Kidney capillary endothelial cell (primary cell): ENCODE results near the gene TRPM6.

Experiments
- DNase-seq: peaks from one replicate; pipeline ENCODE4 v3.0.0-alpha.2; 2018; ENCODE audit warnings: low spot score

TRPM6 gene

DNA sequence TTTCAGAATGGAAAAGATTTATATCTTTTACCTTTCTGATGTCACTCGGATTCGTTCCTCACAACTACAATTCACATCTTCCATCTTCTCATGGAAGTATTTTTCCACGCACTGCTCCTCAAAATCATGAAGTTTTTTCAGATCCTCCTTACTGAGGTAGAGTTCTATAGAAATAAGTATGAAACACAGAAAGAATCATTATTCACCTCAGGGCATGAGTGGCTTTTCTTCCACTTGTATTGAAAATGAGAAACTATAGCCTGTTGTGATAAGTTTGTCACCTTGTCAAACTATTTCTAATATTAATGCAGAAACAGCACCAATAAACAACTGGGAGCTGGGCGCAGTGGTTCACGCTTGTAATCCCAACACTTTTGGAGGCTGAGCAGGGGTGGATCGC lies 116.0 kb downstream of the TRPM6 start:
- no peak for DNase-seq

DNA sequence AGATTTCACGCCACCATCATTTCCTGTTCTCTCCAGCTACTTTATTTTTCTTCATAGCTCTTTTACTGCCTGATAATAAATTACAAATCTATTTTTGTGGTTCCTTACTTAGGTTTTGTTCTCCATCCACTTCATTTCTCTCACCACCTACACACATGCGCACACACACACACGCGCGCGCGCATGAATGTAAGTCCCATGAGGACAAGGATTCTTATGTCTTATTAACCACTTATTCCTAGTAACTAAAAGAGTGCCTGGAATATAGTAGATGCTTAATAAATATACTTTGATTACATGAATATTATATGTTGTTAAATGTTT lies 116.5 kb downstream of the TRPM6 start:
- no peak for DNase-seq

DNA sequence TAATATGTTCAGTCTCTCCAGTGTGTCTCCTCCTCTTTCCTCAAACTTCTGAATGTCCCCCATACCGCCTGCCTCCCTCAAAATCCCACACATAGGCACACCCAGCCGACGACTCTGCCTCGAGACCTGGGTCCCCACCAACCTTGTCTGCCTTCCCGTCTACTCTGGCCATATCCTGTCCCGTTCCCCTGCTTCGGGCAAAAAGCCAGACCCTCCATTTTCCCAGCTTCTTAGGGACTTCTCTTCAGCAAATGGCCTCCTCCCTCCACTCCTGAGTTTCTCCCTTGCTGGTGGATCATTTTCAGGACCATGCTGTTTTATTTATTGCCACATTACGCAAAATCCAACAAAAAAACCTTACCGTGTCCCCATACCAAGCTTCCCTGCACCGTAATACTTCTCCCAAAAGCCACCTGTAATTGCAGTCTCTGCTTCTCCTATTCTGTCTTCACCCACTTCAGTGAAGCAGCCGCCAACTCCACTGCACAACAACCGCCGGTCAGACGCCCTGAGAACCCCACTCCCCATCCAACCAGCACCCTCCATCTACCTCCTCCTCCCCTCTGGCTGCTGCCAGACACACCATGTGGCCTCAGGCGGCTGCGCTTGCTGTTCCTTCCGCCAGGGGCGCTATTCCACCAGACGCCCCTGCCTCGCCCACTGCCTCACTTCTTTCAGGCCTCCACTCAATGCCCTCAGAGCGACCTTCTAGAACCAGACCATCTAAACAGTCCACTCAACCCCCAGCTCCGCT lies 117.0 kb downstream of the TRPM6 start:
- peak; percentile 15 for DNase-seq

DNA sequence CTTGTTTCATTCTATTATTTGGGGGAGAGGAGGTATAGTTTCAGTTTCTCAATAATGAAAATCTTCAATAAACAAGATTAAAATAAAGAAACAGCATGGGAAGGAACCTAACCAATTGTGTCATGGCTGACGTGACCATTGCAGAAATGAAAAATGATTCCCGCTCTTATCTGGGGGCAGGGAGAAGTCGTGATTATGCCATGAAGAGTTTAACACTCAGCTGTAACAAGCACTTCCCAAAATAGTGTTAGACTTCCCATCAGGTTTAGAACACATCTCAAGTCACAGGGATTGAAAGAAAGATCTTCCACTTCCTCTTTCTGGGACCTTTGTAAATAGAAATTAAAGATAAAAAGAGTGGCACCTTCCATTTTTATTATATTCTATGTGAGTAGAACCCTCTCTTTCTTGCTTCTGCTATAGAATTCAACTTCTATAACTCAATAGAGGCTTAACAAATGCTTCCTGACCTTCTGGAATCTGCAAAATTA lies 122.2 kb downstream of the TRPM6 start:
- DNase-seq: no peak

DNA sequence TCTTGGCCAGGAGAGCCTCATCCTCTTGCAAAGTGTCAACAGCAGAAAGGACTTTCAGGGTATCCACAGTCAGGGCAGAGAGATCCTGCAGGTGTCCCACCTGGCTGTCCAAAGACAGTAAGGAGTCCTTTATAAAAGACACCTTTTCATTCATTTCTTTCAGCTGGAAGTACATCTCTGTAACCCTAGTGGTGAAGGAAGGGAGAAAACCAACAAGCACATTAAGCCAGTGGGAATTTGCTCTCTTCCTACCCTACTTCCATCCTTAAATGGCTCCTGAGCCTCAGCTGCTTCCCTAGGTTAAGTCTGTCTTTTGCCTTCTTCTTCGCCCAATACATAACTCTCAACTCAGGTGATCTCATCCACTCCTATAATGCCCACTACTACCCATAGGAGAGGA lies 124.8 kb downstream of the TRPM6 start:
- DNase-seq: no peak

DNA sequence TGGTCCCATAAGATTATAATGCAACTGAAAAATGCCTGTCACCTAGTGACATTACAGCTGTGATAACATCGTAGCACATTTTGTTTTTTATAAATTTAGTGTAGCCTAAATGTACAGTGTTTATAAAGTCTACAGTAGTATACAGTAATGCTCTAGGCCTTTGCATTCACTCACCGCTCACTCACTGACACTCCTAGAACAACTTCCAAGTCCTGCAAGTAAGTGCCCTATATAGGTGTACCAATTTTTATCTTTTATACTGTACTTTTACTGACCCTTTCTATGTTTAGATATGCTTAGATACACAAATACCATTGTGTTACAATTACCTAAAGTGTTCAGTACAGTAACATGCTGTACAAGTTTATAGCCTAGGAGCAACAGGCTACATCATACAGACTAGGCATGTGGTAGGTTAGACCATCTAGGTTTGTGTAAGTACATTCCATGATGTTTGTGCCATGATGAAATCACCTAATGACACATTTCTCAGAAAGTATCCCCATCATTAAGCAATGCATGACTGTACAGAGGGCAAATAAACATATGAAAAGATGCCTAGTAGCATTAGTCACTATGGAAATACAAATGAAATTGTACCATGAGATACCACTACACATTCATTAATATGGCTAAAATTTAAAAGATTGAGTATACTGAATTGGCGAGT lies 127.6 kb downstream of the TRPM6 start:
- DNase-seq: no peak

DNA sequence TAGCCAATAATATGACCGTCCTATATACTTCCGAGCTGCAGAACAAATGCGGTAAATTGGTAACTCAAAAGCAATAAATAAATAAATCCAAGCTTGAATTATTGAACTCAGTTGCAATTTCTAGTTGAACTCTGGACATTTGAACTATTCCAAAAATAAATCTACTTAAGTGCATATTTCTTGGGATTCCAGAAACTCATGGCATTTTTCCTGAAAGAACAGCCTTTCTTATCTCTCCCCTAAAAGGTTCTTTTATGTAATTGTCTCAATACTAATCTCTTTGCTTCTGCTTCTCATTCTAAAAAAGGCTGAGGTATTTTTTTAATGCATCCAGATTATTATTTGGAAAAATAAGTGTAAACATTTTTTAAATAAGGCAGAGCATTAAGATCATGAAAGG lies 131.7 kb downstream of the TRPM6 start:
- no peak for DNase-seq

DNA sequence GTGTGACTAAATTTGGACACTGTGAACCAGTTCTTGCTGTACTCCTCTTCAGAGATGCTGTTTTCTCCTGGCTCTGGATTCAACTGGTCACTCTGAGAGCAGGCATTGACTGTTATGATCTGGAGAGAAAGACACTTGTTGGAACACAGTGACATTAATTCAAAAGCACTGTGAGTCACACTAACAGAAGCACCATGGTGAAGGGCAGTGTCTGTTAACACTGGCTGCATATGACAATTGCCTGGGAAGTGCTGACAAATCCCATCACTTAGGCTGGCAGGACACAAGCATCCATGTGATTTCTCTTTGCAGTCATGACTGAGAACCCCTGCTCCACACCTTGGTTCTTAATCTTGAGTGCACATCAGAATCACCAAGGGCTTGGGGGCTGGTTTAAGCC lies 132.4 kb downstream of the TRPM6 start:
- DNase-seq: no peak

DNA sequence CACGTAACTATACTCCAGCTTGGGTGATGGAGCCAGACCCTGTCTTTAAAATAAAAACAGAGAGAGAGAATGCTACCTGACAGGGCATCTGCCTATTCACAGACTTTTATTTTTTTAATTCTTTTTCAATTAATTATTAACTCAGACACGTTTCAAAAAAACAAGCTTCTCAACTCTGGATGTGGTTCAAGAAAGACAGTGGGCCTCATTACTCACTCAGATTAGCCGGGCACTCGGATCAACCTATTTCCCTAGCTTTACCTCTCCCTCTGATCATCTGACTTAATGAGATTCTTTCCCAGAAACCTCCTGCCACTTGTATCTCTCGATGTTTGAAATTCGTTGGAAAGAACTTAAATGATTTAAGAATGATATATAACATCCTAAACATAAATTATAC lies 134.1 kb downstream of the TRPM6 start:
- no peak for DNase-seq

DNA sequence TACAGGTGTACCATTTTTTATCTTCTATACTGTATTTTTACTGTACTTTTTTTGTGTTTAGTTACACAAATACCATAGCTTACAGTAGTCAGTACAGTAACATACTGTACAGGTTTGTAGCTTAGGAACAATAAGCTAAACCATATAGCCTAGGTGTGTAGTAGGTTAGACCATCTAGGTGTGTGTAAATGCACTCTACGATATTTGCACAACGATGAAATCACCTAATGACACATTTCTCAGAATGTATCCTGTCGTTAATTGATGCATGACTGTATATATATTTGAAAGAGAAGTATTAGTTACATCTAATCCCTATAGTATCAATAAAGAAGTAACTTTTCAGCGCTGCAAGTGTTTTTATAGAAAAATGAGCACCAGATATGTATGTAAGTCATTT lies 138.8 kb downstream of the TRPM6 start:
- DNase-seq: no peak

DNA sequence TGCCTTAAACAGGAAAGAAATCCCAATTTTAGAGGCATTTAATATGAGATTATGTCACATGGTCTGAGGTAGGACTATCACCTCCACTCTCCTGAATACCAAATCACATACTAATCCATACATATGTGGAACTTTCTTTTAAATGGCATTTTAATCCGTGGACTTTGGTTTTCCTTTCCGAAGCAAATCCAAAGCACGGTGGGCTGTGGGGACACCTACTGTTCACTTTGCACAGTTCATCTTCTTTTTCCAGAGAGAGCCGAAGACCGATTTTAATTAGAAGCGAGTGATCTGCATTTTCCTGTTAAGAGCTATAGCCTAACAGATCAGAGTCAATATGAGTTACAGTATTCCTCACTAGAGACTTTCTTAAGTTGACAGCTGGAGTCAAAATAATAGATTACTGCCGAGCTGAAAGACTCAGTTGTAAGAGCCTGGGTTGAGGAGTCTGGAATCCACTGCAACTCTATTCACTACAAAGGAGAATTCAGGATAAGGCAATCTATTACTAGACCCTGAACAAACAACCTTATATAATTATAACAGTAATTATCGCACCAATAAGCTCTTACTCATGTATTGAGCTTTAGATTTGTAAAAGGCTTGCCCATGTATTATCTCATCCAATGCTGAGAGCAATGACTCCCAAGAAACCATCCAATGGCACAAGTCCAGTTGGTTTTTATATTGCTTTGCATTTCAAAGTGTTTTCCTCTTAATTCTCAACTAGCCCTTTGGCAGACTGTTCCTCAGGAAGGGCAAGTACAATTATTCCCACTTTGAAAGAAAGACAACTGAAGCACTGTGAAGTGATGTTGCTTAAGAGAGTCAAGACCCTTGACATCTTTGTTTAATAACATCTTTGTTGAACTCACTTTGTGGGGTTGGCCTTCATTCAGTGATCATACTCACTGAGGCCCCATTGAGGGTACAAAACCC lies 144.7 kb downstream of the TRPM6 start:
- DNase-seq: peak; percentile 30

DNA sequence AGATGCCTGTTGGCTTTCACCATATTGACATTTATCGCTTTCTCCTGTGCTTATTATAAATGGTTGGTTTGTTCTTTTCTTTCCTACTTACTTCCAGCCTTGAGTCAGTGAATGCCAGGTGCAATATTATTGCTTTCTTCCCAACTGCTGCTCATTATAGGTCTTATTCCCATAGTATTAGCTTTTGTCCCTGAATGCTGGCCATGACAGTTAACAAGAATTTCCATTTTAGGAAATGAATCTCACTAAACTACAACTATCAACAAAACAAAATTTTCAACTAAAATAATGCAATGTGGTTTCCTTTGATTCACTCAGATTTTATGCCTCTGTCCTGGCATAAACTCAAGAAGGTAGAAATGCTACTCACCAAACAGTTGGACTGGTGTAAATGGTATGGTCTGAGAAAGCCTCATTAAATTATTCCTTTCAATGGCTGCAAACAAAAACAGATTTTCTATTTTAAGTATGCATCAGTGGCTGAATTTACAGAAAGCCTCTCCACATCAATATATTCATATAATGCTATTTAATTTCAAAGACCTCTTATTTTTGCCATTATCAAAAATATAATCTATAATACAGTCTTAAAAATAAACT lies 145.4 kb downstream of the TRPM6 start:
- no peak for DNase-seq

DNA sequence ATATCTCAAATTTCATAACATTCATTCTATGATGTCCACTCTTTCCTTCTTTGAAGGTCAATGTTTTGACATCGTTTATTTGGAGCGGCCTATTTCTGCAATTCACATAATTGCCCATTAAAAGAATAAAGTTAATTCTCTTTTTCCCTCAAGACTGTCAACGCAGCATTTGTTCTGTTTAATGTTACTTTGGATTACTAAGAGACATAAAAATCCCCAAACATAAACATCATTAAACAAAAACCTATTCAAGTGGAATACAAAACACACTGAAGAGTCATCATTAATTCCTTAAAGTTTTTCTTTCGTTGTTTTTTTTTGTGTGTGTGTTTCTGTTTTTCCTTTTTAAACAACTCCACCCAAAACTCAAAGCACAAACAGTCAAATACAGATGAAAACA lies 151.1 kb downstream of the TRPM6 start:
- DNase-seq: no peak

DNA sequence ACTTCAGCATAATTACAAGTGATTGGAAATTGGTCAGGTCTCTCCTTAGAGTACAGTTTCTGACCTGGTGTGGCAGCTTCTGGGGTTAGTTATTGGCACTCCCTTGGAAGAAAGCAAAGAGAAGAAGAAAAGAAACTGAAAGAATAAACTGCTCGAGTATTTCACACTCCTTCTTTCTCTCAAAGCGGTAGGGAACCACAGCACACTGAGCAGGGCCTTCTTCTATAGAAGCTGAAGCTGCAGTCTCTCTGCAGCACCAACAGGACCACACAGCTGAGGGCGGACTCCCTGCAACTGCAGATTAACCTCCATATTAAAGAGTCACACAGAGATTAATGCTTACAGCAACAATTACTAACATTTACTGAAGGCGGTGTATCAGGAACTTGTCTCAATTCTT lies 152.0 kb downstream of the TRPM6 start:
- no peak for DNase-seq

DNA sequence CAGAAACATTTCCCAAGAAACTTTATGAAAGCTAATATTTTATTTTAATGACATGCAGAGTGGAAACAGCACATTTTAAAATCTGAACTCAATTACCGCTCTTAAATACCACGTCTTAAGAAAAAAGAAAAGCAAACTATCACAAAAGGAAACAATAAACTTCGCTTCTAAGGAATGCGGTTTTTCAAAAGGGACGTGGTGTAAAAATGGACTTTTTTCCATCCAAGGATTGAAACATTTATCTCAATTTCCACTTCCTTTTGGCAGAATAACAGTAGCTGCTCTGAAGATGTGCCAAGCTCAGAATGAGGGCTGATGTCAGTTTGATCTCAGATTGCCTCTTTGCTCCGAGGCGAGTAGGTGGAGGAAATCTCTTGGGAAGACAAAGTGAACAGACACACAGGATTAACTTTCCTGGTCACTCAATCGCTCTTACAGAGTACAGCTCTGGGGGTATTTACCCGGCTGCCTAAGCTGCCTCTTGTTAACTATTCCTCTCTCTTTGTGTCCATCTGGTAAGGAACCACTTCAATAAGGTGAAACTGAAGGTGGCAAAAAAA lies 158.5 kb downstream of the TRPM6 start:
- no peak for DNase-seq

DNA sequence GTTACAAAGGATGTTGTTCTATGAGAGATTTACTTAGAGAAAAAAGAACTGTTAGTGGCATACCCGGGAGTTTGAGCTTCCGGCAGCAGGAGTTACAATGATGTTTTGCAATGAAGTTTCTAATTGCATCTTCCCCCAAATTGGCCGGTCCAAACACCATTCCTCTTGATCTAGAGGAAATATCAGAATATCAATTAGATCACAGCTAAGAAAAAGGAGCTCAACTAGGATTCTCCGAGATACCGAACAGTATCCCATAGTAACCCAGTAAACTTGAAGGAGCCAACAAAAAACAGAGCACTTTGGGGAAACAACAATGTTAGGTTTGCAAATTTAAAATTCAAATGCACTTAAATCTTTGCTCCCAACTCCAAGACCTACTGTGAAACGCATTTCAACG lies 159.5 kb downstream of the TRPM6 start:
- DNase-seq: no peak

DNA sequence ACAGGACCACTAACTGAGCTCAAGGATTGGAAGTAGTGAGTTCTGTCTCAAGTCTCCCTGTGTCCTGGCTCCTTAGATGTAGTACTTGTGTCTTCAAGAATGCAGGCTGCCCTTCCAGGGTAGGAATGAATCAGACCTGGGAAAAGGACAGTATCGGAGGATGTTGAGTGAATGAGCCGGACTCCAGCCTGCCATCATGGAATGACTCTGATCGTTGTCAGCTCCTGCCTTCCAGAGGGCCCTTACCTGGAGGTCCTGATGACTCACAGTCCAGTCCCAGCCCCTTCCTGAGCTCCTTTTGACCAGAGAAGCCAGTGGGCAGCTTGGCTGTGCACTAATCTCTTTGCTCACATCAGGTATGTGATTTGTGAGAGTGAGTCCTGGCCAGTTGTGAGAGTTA lies 161.1 kb downstream of the TRPM6 start:
- no peak for DNase-seq

DNA sequence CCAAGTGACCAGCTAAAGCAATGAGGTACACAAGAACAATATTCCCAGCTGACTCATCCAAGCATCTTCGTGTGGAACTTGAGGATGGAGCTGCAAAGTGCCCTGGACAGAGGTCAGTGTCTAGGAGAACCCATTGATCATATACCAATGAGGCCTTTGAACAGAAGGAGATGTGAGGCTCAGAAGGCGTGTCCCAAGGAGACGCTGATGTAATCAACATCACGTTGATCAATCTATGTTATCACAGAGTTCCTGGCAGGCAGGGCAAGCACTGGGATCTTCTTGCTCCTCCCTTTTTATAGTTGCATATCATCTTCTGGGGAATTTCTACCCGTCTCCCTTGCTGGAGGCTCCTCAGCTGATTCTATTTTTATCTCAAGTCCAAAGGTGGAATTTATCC lies 163.4 kb downstream of the TRPM6 start:
- DNase-seq: no peak

DNA sequence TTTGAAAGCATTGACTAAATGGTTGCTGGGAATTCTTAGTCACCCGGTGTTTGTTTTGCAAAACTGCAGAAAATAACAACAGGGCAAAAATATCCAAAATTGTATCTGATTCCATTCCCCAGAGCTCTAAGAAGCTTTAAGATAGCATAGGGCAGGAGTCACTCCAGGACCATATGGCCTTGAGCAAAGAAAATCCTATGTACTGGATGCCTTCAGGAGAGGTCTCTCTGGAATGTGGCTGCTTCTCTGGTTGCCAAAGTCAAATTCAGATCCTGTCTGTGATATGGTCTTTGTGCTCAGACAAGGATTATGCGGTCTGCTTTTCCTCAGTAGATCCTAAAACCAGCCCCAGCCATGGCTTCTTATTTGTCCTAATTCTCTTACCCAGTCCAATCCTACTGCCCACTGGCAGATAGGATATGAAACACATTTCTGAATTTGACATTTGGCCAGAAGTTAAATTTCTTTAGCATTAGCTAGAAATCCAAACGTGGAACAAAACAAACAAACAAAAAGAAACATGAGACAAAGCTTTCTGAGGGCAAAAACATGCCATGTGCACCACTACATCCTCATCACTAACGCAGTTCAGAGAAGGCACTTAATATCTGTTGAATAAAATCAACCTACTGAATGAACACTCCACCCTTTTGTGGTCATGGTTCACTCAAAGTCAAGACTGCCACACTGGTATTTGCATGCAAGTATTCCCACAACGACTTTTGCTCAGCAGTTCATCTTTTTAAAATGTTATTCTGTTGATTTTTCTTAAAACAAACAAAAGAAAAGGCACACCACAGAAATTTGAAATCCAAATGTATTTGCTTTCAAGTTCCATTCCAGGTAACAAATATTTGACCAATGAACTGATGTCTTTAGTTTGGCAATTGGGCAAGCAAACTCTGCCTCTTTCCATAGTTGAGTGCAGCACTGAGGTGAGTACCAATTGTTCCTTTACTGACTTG lies 165.7 kb downstream of the TRPM6 start:
- DNase-seq: no peak

DNA sequence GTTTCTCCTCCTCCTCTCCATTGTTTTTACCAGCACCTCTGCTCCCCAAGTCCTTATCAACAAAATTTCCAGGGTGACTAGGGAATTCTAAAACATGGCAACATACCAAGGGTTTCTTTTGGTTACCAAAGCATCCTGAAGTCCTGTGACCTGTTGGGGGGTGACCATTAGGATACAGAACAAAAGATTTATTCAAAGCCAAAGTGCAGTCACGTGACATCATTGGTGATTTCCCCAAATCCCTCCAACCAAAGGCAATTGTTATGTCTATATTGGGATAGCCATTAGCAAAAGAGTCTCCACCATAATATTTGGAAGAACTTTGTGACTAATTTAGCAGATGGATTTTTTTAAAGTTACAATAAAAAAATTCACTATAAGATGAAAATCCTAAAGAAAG lies 168.4 kb downstream of the TRPM6 start:
- no peak for DNase-seq

DNA sequence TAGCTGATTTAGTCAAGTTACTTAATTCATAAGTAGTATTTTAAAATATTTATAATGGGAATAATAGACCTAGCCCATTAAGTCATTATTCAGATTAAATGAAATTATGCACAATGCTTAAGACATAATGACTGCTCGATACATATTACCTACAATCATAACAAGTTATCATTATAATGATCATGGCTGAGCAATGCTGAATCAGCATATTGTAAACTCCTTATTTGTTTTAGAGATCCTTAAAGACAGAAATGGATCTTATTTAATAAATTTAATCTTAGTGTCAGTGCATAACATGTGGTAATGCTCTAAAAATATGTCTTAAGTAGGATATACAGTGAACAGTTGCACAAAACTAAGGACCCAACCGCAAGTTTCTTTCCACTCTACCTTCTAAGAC lies 169.0 kb downstream of the TRPM6 start:
- no peak for DNase-seq
